Right renal pelvis (tissue), 4 donors: ENCODE results near the gene TNIP2. TPM values are rescaled to one million over a fixed set of nuclear protein-coding genes. Genes with fewer than 3 reads are reported as not detected.
"Not testable (repeated sequence)": the region's sequence is repeated elsewhere in the genome, so short reads cannot be mapped to it uniquely, and the experiment has no call there.

ENCODE experiments used
- DNase-seq, 4 donors: peaks; one replicate each; pipeline ENCODE4 v3.0.0-alpha.2; 2013; ENCODE audit warnings: low read depth in 4 of 4, low spot score in 3 of 4, missing footprints in 1 of 4
- polyA plus RNA-seq, 4 donors: library from polyadenylated mRNA; unstranded; fragments of 120-200 nt; gene quantifications; one replicate each; pipeline ENCODE4 v1.2.1, GENCODE V29; 2013; ENCODE audit not compliant: insufficient read length in 4 of 4

TNIP2 gene
- polyA plus RNA-seq, 4 donors, result 15.2 to 22.8 (median 17.8) TPM

DNA sequence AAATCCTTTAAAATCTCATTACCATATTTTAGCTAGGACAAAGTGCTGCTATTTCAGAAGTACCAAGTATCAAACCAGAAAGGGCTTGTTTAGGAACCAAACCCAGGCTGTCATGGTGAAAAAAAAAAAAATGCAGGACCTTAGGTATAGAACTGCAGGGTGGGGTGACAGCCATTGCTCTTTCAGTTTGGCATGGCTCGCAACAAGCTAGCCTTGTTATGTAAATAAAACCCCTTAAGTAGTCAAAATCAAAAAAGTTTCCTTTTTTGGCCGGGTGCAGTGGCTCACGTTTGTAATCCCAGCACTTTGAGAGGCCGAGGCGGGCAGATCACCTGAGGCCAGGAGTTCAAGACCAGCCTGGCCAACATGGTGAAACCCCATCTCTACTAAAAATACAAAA is 24.5 kb upstream of the TNIP2 start:
- not testable (repeated sequence) for DNase-seq

DNA sequence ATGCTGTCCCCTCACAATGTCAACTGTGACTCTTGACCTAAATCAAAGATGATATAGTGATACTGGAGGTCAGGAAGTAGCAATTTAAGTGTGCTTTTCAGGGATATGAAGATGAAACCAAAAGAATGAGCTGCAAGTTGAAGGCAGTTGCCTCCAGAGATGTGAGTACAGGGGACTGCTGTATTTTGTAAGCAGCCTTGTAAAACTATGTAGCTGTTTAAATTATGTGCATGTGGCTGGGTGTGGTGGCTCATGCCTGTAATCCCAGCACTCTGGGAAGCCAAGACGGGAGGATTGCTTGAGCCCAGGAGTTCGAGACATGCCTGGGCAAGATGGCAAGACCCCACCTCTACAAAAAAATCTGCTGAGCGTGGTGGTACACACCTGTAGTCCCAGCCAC is 15.1 kb upstream of the TNIP2 start:
- no peak for DNase-seq

GRCh38 chr4:2768921-2769336 is 12.8 kb upstream of the TNIP2 start:
- DNase-seq, result no peak

DNA sequence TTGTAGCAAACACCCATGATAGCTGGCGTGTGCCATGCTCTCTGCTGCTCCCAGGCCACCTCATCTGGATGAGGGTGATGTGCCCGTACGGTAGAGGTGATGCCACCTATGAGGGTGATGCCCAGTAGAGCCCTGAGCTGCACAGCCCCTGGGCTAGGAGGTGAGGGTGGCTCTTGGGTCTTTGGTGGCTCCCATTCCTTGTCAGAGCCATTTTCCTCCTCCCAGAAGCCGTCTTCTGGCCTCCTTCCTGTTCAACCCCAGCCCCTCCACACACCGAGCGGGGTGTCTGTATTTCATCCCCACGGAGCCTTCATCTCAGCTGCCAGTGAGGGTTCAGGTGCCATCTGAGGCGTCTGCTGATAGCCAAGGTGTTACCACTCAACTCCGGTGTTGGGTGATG is 12.0 kb upstream of the TNIP2 start:
- no peak for DNase-seq

DNA sequence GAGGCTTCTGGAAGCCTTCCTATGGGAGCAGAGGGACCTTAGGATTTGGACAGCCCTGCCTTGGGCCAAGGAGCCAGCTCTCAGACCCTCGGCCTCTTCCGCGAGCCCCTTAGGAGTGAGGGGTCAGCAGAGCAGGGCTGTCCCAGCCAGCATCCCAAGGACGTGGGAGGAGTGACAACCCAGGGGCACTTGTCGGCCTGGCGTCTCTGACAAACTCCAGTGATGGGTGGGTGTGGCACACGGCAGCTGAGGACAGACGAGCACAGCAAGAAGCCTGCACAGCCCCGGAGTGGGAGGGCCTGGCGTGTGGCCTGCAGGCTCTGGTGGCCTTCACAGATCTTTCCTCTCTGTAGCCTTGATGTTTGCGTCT is 11.6 kb upstream of the TNIP2 start:
- DNase-seq, result no peak

DNA sequence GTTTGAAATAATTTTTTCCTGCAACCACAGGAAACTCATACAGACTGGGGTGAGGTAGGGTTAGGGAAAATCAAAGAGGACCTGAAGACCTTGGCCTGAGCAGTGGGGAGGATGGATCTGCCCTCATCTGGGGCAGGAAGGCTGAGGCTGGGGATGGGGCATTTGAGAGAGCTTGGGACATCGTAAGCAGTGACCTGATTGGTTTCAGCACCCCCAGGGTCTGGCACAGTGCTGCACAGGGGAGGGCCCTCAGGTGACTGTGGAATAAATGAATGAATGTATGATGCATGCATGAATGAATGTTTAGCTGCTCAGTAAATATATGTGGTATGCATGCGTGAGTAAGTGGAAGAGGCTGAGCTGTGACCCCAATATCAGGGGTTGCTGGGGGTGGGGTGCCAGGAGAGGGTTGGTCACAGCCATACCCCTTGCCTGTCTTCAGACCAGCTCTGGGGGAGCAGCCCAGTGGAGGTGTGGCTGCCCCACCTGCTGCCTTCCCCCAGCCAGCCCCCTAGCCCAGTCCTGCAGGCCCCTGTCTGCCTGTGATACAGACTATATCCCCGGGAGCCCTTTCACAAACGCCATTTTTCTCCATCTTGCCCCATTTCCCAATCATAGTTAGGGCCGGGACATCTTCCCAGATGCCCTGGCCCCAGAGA is 11.0 kb upstream of the TNIP2 start:
- DNase-seq, result no peak

DNA sequence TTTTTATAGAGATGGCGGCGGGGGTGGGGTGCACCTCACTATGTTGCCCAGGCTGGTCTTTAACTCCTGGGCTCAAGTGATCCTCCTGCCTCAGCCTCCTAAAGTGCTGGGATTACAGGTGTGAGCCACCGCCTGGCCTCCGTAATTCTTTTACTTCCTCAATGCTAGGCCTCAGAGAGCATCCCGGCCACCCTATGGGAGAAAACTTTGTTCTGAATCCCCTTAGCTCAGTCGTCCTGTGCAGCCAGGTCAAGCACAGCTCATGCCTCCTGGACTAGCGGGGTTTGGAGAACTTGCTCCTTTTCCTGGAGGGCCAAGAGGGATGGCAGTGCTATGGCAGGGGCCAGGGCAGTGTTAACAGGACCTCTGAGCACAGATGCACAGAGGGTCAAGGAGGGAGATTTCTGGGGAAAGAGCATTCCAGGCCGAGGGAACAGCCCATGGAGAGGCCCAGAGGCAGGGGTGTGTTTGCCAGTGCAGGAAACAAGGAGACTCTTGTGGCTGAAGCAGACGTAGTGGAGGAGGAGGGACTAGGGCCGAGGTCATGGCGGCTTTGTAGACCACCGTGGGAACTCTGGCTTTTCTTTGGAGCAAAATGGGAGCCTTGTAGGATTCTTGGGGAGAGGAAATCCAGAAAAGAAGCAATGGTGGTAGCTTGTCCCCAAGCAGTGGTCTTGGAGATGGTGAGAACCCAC is 9.8 kb upstream of the TNIP2 start:
- no peak for DNase-seq

DNA sequence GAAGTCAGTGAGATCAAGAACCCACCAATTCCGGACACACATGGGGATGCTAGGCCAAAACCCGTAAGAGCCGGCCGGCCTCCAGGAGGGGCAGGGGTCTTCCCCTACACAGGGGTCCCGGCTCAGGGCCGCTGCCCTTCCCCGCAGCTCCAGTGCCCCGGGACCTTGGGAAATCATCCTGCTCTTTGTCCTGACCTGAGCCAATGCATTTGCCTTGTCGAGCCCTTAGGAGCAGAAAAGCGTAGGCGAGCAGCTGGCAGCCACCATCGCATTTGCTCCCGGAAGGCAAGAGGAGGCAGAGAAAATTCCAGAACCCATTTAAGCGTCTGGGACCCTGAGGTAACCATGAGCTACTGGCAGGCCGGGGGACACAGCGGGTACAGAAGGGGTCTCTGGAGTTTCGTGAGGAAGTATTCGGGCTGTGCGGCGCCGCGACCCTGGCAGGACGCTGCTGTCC is 7.4 kb upstream of the TNIP2 start:
- no peak for DNase-seq

DNA sequence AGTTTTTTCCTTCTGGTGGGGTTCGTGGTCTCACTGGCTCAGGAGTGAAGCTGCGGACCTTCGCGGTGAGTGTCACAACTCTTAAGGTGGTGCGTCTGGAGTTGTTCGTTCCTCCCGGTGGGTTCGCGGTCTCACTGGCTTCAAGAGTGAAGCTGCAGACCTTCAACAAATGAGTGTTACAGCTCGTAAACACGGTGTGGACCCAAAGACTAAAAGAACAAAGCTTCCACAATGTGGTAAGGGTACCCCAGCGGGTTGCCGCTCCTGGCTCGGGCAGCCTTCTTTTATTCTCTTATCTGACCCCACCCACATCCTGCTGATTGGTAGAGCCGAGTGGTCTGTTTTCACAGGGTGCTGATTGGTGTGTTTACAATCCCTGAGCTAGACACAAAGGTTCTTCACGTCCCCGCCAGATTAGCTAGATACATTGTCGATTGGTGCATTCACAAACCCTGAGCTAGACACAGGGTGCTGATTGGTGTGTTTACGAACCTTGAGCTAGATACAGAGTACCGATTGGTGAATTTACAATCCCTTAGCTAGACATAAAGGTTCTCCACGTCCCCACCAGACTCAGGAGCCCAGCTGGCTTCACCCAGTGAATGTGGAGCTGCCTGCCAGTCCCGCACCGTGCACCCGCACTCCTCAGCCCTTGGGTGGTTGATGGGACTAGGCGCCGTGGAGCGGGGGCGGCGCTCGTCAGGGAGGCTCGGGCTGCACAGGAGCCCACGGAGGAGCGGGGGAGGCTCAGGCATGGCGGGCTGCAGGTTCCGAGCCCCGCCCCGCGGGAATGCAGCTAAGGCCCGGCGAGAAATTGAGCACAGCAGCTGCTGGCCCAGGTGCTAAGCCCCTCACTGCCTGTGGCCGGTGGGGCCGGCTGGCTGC is 6.6 kb upstream of the TNIP2 start:
- DNase-seq, result not testable (repeated sequence)

DNA sequence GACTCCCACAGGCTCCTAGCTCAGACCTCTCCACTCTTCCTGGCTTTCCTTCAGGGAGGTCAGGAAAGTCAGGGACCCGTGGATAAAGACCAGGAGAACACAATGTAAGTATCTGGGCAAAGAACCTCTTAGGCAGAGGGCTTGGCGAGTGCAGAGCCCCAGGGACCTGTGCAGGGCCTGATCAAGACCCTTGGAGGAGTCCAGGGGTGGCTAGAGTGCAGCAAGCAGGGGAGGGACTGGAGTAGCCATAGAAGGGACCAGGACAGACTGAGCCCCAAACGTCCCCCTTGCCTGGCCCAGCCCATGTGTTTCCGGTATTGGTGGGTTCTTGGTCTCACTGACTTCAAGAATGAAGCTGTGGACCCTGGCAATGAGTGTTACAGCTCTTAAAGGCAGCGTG is 5.9 kb upstream of the TNIP2 start:
- no peak for DNase-seq

DNA sequence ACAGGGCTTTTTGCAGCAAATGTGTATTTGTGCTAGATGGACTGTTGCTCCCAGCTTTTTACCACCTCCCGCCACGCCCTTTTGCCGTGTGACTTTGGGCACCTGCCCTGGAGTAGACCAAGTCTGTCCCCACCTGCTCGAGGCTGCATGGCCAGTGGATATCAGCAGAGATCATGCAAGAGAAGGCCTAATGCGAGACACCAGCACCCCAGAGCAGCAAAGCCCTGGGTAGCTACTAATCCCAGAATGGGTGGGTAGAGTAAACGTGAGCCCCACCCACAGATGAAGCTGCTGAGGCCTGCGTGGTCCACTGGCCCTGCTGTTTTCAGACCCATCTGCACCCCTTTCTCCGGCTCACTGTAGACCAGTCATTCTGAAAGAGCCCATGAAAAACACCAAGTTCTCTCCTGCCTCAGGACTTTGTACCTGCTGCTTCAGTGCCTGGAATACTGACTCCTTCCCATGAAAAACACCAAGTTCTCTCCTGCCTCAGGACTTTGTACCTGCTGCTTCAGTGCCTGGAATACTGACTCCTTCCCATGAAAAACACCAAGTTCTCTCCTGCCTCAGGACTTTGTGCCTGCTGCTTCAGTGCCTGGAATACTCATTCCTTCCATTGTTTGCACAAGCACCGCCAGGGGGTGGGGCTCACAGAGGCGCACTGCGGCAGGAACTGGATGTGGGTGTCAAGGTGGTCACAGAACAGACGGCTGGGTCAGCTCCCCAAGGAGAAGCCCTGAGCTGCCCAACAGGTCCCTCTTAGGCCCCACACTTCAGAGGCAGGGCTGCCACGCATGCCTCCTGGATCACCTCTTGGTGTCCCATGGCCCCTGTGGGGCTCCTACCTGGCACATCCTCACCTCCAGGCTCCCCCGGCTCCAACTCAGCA is 5.1 kb upstream of the TNIP2 start:
- DNase-seq, result no peak

DNA sequence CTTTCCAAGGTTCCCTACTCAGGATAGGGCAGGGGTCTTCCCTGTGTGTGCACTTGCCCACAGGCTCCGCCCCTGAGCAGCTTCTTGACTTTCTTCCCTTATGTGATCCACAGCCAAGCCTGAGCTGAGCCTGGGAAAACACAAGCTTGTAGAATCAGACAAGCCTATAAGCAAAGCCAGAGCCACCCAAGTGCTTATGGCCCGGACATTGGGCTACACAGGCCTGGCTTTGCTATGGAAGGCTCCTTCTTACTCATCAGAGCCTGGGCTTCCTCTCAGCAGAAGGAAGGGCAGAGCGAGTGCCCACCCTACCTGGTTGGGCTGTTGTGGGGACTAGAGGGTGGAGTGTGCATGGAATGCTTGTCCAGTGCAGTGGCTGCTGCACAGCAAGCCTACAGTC is 1.3 kb upstream of the TNIP2 start:
- no peak for DNase-seq

DNA sequence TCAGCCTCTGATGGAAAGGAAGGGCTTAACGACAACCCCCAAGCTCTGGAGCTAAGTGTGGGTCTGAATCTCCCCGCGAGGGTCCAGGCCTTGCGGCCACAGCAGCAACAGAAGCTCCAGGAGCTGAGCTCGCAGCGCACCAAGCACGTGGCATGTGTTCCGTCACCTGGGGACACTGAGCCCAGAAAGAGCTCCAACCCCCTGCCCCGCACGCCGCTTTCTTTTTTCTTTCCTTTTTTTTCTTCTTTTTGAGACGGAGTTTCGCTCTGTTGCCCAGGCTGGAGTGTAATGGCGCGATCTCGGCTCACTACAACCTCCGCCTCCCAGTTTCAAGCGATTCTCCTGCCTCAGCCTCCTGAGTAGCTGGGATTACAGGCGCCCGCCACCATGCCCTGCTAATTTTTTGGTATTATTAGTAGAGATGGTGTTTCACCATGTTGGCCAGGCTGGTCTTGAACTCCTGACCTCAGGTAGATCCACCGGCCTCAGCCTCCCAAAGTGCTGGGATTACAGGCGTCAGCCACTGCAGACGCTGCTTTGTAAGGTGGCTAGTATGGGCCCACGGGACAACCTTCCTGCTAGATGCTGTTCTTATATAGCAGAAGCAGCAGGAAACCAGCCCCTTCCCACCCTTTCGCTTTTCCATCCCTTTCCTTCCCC is 685 bp upstream of the TNIP2 start:
- no peak for DNase-seq

GRCh38 chr4:2754848-2755819 is 1.0 kb downstream of the TNIP2 start:
- no peak for DNase-seq

- no peak for DNase-seq
These were observed 2.7 kb downstream of the TNIP2 start for GRCh38 chr4:2753436-2753835.

DNA sequence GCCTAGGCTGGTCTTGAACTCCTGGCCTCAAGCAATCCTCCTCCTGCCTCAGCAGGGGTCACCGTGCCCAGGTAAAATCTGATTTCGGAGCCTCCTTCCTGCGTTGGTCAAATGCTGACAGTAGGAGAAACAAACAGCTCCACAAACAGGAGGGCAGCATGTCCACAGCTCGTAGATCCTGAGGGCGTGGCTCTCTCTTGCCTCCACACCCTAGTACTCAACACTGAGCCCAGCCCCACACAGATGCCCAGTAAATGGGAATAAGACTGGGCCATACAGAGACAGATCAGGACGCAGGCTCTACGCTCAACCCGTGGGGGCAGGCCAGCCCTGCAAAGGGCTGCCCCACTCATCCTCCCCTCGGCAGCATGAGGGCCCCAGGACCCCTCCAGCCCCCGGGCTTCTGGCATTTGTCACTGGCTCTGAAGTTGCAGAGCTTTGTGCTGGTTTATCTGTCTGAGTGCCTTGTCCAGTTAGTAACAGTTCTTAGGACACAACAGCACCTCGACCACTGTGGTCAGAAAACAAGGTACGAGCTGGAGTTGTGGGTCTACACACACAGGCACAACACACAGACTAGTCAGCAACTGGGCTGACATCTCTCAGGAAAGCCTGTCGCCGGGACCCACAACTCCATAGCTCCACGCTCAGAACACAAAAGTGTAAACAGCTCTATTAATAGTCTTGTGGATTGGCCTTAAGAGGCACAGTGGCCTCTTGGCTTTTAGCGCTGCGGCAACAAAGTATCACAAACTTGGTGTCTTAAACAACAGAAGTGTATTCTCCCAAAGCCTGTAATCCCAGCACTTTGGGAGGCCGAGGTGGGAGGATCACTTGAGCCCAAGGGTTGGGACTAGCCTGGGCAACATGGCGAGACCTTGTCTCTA is 5.2 kb downstream of the TNIP2 start:
- DNase-seq, result no peak

GRCh38 chr4:2746891-2747695 is 9.0 kb downstream of the TNIP2 start:
- no peak for DNase-seq
